Measurements from ENCODE around the gene PI4KA.
"Not testable (repeated sequence)": the region's sequence is repeated elsewhere in the genome, so short reads cannot be mapped to it uniquely, and the experiment has no call there.

- TF ChIP-seq POLR2A (IDR thresholded peaks at IDR 0.05; ENCODE audit: extremely low read depth, insufficient read length); MYC (IDR thresholded peaks at IDR 0.05; ENCODE audit: low read depth, low read length): not testable (repeated sequence)
- TF ChIP-seq, protein P1, sequence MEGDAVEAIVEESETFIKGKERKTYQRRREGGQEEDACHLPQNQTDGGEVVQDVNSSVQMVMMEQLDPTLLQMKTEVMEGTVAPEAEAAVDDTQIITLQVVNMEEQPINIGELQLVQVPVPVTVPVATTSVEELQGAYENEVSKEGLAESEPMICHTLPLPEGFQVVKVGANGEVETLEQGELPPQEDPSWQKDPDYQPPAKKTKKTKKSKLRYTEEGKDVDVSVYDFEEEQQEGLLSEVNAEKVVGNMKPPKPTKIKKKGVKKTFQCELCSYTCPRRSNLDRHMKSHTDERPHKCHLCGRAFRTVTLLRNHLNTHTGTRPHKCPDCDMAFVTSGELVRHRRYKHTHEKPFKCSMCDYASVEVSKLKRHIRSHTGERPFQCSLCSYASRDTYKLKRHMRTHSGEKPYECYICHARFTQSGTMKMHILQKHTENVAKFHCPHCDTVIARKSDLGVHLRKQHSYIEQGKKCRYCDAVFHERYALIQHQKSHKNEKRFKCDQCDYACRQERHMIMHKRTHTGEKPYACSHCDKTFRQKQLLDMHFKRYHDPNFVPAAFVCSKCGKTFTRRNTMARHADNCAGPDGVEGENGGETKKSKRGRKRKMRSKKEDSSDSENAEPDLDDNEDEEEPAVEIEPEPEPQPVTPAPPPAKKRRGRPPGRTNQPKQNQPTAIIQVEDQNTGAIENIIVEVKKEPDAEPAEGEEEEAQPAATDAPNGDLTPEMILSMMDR (IDR thresholded peaks at IDR 0.05; ENCODE audit: low read depth, low read length): not testable (repeated sequence)
- TF ChIP-seq, protein P2, sequence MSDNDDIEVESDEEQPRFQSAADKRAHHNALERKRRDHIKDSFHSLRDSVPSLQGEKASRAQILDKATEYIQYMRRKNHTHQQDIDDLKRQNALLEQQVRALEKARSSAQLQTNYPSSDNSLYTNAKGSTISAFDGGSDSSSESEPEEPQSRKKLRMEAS (IDR thresholded peaks at IDR 0.05; ENCODE audit: low read depth, low read length): not testable (repeated sequence)
Measured at GRCh38 chr22:20701680-20702136, 156.9 kb downstream of the PI4KA start.

Measured in NB4 (cell line).